Brain pericyte (primary cell): ENCODE data around the gene RUSF1.
"Not testable (repeated sequence)": the region's sequence is repeated elsewhere in the genome, so short reads cannot be mapped to it uniquely, and the experiment has no call there.

Experiments used
- DNase-seq: peaks from one replicate; pipeline ENCODE4 v3.0.0-alpha.2; 2012; ENCODE audit warnings: low read depth, low spot score

The RUSF1 gene

DNA sequence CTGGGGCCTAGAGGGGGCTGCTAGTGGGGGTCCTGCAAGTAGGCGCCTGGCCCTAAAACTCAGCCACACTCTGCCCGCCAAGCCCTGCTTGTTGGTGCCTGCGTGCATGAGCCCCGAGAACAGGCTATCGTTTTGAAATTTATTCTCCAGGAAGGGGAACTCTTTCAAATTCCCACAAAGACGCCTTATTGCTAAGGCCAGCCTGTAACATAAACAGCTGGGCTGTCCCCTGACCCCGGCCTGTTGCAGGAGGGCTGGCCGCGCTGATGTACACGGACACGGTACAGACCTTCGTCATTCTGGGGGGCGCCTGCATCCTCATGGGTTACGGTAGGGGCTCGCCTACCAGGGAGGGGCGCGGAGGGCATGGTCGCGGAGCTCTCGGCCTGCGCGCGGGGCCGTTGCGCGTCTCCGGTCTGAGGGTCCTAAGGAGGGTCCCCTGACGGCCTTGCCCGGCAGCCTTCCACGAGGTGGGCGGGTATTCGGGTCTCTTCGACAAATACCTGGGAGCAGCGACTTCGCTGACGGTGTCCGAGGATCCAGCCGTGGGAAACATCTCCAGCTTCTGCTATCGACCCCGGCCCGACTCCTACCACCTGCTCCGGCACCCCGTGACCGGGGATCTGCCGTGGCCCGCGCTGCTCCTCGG lies 21.0 kb downstream of the RUSF1 start:
- no peak for DNase-seq

DNA sequence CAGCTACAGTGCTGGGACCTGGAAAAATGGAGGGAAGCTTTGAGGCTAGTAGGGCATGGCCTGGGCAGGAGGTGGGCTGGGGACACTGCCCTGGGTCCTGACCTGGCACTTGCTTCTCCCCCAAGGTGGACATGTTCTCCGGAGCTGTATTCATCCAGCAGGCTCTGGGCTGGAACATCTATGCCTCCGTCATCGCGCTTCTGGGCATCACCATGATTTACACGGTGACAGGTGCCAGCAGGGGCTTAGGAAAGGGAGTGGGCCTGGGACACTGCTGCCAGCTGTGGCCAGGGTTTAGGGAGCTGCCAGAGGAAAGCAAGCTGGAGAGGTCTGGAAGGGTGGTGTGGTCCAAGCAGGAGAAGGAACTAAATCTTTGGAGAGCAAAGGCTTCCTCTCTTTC lies 22.1 kb downstream of the RUSF1 start:
- no peak for DNase-seq

DNA sequence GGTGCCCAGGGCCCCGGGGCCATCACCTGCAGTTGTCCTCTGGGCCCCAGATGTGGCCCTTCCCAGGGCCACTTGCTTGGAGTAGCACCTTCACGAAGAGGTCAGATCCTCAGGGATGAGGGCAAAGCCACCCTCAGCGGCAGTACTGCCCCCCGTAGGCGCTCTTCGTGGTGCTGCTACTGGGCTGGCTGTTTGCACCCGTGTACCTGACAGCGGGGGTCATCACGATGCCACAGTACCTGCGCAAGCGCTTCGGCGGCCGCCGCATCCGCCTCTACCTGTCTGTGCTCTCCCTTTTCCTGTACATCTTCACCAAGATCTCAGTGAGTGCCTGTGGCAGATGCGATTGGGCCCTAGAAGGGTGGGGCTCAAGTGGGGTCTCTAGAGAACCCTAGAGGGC lies 22.6 kb downstream of the RUSF1 start:
- DNase-seq: no peak

DNA sequence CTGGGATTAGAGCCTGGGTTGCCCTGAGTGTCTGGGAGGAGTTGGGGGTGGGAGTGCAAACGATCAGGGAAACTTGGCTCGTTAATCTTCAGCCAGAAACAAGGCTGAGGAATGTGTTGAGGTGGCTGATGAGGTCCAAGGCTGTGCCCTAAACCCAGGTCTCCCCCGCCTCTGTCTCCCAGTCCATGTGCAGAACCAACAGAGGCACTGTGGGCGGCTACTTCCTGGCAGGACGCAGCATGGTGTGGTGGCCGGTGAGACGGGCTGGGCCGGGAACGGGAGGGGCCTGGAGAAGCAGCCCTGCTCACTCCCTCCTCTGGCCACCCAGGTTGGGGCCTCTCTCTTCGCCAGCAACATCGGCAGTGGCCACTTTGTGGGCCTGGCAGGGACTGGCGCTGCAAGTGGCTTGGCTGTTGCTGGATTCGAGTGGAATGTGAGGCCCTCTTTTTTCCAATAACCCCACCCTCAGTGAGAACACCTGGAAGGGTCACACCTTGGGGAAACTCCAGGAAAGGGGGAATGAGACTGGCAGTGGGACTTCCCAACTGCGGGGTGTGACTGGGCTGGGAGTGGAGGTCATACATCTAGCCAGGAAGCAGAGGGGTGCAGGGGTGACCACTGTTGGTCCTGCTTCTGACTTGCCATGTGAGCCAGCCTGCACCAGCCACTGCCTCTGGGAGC lies 23.6 kb downstream of the RUSF1 start:
- no peak for DNase-seq

DNA sequence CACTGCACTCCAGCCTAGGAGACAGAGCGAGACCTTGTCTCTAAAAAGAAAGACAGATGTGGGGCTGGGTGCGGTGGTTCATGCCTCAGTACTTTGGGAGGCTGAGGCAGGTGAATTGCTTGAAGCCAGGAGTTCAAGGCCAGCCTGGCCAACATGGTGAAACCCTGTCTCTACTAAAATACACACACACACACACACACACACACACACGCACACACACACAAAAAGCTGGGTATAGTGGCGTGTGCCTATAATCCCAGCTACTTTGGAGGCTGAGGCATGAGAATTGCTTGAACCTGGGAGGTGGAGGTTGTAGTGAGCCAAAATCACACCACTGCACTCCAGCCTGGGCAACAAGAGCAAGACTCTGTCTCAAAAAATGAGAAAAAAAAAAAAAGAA lies 24.1 kb downstream of the RUSF1 start:
- not testable (repeated sequence) for DNase-seq

DNA sequence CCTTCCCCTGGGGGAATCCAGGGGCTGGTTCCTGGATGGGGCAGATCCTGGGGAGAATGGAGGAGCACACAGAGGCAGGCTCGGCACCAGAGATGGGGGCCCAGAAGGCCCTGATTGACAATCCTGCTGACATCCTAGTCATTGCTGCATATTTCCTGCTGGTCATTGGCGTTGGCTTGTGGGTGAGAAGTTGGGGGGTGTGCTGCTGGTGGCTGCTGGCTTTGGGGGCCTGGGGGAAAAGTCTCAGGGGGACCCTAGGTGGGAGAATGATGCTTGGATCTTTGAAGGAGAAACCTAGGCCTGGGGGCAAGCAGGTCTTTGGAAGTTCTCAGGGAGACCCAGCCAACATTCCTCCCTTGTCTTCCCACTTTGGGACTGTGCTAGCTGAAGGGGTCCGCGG lies 25.1 kb downstream of the RUSF1 start, which contains the start of gene SLC5A2:
SLC5A2 (plus strand) TSS at position 43 of the 400 bp plus-strand sequence; CDS start at position 57, 14 bp downstream.
- no peak for DNase-seq

DNA sequence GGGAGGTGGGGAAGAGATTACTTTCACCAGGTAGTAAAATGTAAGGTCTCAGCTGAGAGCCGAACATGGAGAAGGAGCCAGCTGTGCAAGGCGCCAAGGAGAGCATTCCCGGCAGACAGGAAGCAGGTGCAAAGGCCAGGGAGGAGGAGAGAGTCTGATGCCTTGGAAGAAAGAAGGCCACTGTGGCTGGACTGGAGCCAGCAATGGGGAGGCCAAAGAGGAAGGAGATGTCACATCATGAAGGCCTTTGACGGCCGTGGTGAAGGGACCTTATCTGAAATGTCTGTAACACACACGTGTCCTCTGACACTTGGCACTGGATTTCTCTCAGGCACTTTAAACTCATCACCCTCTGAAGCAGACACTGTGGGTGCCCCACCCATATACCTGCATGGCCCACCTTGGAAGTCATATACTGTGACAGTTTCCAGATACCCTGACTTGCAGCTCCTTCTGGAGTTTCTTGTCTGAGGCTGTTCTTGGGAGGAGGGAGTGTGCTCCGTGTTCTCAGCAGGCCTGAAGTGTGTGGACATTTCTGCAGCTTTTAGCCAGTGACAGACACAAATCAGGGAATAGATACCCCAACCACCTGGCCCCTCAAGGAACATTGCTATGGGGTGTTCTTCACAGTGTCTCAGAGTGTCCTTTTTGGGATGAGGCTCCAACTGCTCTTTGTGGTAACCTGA lies 27.2 kb downstream of the RUSF1 start:
- no peak for DNase-seq

DNA sequence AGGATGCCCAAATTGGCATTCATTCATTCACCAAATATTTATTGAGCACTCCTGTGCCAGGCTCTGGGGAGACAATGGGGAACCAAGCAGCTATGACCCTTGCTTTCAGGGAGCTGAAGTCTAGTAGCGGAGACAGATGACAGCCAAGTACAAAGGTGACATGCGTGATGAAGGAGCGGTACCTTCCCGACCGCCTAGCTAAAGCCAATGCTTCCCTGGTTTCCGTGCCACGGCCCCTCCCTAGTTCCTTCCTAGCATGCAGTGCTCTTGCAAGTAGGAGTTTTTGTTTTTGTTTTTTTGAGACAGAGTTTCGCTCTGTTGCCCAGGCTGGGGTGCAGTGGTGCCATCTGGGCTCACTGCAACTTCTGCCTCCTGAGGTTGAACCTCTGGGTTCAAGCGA lies 28.4 kb downstream of the RUSF1 start:
- no peak for DNase-seq

DNA sequence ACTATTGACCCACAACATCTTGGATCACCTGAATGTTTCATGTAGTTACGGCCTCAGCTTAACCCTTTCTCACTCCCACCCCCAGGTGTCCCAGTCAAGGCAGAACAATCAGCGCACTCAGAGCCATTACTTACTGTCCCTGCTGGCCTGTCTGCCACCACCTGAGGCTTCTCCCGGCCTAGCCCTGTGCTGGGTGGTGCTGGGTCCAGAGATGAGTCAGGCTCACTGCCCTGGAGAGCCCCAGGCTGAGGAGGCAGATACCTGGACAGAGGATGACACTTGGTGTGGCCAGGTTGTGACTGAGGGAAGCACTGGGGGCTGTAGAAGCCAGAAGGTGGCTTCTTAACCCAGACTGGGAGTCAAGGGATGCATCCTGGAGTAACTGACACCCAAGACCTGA lies 29.2 kb downstream of the RUSF1 start:
- DNase-seq: no peak

DNA sequence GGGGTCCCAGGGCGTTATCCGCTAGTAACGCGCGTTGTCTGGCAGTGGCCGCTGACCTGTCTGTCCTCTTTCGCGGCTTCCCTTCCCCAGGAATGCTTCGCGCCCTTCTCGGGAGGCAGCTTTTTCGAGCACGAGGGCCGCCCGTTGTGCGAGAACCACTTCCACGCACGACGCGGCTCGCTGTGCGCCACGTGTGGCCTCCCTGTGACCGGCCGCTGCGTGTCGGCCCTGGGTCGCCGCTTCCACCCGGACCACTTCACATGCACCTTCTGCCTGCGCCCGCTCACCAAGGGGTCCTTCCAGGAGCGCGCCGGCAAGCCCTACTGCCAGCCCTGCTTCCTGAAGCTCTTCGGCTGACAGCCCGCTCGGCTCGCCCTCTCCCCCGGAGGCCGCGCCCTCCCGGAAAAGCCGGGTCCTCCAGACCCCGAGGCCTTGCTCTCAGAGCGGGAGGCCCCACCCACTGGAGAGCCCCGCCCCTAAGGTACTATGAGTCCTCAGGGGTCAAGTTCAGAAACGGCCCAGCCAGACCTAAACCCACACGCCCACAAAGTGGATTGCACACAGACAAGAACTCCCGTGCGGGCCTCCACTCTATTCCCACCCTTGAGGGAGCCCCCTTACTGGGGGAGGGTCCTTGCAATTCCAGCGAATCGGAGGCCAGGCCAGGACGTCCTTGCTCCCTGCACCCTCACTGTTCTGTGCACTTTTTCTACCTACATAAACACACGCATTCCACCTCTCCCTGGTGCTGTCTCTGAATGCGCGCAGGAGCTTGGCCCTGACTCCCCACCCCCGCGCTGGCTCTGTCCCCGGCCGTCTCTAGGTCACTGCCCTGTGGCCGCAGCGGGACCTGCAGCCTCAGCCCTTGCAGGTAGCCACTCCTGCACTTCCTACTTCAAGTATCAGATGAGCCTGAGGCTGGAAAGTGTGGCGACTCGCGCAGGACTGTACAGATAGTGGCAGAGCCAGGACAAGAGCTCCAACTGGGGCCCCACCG lies 30.7 kb downstream of the RUSF1 start:
- DNase-seq: no peak

DNA sequence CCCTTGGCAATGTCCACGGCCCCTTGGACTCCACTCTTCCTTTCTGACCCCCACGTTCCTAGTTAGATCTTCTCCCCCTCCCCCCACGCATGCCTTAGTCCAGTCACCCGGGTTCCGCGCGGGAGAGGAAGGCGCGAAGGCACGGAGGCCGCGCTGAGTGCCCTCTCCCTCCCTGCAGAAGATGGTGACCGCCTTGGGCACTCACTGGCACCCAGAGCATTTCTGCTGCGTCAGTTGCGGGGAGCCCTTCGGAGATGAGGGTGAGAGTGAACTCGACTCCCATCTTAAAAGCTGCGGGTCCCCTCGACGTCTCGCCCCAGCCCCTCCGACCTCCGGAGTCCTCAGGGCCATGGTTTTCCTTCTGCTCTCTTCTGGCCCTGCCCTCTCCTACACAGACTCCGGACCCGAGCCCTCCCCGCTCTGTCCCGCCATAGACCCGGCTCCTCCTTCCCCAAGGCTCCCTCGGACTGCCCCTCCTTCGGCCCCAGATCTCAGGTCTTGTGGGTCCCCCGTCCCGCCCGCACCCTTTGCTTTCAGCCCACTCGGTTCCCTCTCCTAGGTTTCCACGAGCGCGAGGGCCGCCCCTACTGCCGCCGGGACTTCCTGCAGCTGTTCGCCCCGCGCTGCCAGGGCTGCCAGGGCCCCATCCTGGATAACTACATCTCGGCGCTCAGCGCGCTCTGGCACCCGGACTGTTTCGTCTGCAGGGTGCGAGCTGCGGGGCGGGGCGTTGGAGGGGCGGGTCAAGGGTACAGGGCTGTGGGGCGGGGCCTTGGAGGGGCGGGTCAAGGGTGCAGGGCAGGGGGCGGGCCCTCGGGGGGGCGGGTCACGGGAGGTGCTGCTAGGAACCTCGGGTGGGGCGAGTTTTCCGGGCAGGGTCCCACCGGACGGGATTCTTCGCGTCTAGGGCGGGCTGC lies 31.6 kb downstream of the RUSF1 start:
- DNase-seq: no peak

DNA sequence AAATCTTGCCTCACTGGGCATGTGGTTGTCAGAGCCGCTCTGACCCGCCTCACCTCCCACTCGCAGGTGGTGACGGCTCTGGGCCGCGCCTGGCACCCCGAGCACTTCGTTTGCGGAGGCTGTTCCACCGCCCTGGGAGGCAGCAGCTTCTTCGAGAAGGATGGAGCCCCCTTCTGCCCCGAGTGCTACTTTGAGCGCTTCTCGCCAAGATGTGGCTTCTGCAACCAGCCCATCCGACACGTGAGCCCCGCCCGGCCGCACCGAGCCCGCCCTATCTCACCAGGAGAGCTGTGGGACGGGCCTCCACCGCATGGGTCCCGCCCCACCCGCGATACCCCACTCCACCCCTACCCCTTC lies 32.3 kb downstream of the RUSF1 start:
- no peak for DNase-seq

DNA sequence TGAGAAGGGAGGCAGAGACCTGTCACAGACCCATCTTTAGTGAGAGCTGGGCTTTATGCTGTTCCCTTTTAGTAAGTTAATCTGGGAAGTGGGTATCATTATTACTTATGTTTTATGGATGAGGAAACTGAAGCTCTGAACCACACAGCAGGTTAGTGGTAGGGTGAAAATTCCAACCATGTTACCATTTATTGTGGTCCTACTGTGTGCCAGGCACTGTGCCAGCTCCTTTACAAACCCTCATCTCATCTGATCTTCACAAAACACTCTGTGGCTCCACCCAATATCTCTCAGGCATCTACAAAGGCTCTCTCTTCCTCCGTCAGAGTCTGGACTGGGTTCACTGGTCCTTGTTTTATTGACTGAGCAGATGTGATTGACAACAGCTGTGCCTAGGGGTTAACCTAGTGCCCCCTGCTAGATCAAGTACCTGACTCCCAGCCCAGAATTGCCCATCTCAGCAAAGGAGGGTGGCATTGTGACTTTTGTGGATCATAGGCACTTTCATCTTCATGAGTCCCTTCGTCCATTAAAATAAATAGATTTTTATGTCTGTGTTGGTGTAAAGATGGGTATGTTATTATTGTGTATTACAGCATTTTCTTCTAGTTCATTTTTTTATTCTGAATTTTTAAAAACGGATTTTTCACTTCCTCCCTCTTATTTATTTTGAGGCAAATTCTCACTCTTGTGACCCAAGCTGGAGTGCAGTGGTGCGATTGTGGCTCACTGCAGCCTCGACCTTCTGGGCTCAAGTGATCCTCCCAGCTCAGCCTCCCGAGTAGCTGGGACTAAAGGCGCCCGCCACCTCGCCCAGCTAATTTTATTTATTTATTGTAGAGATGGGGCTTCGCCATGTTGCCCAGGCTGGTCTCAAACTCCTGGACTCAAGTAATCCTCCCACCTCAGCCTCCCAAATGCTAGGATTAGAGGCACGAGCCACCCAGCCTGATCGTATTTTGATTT lies 33.1 kb downstream of the RUSF1 start:
- no peak for DNase-seq

DNA sequence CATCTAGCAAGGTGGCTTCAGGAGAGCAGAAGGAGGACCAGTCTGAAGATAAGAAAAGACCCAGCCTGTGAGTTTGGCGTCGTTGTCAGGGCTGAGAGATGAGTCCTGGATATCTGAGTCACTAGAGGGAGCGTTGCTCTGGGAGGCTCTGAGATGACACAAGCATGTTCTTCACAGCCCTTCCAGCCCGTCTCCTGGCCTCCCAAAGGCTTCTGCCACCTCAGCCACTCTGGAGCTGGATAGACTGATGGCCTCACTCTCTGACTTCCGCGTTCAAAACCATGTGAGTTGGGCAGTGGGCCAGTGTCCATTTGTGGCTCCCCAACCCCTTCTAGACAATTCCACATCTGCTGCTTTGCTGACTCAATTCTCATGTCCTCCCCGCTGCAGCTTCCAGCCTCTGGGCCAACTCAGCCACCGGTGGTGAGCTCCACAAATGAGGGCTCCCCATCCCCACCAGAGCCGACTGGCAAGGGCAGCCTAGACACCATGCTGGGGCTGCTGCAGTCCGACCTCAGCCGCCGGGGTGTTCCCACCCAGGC lies 33.9 kb downstream of the RUSF1 start:
- DNase-seq: no peak

DNA sequence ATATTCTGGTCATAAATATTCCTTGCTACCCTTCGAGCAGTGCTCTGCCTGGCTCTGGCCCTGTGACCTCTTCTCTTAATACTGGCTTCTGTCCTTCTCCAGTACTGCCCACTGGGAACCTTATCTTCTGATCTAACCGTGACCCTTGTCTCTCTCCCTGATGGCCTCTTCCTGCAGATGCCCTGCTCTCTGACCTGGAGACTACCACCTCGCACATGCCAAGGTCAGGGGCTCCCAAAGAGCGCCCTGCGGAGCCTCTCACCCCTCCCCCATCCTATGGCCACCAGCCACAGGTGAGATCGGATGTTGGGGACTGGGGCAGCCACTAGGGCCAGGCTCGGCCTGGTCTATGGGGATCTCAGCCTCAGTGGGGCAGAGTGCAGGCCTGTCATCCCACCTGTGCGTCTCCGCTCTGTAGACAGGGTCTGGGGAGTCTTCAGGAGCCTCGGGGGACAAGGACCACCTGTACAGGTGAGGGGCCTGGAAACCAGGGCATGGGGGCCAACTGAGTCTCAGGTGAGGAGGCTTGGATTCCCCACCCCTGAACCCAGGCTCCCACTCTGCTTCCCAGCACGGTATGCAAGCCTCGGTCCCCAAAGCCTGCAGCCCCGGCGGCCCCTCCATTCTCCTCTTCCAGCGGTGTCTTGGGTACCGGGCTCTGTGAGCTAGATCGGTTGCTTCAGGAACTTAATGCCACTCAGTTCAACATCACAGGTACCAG lies 34.8 kb downstream of the RUSF1 start:
- no peak for DNase-seq

DNA sequence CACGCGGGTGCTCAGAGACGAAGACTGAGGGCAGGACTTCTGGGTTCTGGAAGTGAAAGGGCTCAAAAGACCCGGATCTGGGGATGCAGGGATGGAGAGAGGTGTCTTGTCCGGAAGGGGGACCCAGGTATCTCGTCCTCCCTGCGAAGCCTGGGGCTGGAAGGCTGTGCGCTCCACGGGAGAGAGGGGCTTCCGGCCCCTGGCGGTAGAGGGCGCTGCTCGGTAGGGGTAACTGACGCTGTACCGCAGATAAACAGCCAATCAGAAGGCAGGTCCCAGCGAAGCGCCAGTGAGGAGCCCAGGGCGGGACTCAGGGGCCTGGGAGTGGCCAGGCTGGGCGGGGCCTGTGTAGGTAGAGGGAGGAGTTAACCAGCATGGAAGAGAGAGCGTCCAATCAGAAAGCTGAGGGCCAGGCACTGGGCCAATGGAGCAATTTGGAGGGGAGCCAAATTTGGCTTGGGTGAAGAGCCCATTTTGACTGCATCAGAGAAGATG lies 35.4 kb downstream of the RUSF1 start:
- peak; percentile 71 for DNase-seq

DNA sequence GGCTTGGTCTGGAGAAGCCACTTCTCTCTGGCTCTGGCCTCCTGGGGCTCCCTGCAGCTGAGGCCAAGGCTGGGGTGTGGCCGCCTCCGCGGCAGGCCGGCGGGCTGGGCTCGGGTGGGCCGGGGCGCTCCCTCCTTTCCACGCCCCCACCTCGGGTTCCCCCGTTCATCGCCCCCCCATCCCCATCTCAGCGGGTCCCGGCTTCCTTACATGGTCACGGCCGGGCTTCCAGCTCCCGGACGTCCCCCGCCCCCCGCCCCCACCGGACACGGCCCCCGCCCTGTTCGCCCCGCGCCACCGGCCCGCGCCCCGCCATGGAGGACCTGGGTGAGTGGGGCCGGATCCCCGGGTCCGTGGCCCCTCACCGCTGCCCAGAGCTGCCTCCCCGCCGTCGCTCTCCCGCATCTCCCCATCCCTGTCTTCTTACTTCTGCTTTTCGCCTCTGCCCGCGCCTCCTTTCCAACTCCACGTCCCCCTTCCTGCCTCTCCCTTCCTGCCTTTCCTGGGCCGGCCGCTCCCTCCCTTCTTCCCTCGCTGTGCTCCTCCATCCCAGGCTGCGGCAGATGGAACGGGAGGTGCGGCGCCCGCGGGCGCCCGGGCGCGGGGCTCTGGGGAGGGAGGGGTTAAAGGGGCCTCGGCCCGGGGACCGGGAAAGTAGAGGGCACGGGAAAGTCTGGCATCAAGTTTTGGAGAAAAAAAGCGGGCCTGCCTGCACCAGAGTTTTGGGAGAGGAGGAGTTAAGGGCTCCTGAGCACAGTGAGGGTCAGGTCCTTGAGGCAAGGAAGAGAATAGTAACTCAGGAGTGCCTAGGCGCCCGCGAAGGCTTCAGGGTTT lies 36.1 kb downstream of the RUSF1 start, which contains the start of gene TGFB1I1:
TGFB1I1 (plus strand) TSS at position 278 of the 834 bp plus-strand sequence; CDS start at position 315, 37 bp downstream.
- no peak for DNase-seq
